M059J (cell line): ENCODE data around the gene HCN4. TPM values are rescaled to one million over a fixed set of nuclear protein-coding genes. Genes with fewer than 3 reads are reported as not detected.
A peak's percentile ranks its signal among the peaks of the same experiment; 100 is the strongest.
"Not testable (repeated sequence)": the region's sequence is repeated elsewhere in the genome, so short reads cannot be mapped to it uniquely, and the experiment has no call there.

ENCODE experiments used
- DNase-seq: peaks from one replicate; pipeline ENCODE4 v3.0.0-alpha.2; 2012; ENCODE audit warnings: low read depth
- total RNA-seq: library from RNA; depleted of rRNA; stranded (reverse); fragments of >200 nt; shearing (Covaris generic); gene quantifications from 2 replicates; pipeline ENCODE4 v1.2.3, GENCODE V29; 2014

HCN4 gene
- total RNA-seq, 1 experiment from 2014 or later = 0.17 TPM

DNA sequence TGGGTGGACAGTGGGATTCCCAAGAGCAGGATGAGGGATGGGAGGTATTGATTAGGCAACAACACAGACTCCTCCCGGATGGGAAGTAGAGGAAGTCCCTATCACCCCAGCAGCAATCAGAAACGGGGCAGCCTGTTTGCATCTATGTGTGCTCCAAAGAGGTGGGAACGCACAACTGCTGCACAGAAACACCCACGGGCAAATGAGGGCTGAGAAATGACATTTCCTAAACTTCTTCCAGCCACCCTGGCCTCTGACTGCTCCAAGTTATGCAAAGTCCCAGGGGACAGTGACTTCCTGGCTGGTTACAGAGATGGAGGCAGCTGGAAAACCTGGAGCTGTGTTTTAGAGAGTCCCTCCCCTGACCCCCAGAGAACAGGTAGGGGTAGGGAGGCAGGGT lies 42.6 kb downstream of the HCN4 start:
- DNase-seq = no peak

DNA sequence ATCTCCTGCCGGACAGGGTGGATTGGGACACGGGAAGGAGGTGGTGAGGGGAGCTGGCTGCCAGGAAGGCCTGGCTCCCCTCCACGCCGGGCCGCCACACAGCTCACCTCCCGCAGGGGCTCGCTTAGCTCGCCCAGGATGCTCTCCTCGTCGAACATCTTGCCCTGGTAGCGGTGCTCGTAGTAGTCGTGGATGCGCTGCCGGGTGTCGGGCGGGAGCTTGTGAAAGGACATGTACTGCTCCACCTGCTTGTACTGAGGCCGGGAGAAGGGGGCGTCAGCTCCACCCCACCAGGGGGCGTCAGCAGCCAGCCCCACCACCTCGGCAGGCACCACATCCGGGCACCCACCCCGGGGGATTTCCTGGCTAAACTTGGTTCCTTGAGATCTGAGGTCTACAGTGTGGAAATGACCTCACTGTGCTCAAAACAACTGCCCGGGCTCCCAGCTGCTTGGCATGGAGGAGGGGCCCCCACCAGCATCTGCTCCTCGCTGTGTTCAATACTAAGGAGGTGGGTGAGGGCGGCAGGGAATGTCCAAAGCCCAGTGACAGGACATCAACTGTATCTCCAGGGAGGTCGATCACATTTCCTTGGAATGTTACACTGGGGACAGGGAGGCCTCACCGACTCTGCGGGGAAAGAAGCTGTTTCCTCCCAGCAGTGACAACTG lies 43.4 kb downstream of the HCN4 start:
- DNase-seq = peak; percentile 24

- DNase-seq = peak; percentile 13
These were observed 44.1 kb downstream of the HCN4 start for GRCh38 chr15:73324496-73325170.

- no peak for DNase-seq
These were observed 44.8 kb downstream of the HCN4 start for GRCh38 chr15:73323956-73324355.

DNA sequence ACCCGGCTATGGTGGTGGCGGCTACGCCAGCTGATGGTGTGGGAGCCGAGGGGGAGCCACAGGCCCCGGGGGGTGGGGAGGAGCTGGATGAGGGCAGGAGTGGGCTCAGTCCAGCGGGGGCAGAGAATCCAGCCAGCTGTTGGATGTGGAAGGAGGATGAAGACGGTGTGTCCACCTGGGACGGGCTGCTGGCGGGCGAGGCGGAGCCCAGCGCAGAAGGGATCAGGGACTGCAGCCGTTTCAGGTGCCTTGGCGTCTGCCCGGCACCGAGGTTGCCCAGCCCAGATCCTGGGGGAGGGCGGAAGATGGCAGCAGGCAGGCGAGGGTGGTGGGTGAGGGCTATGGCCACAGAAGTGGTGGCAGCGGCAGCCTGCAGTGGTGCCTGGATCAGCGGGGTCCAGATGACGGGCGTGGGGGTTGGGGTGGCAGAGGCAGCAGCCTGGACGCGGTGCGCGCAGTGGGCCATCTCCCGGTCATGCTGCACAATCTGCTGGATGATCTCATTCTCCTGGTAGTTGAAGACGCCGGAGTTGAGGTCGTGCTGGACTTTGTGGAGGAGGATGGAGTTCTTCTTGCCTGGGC lies 45.3 kb downstream of the HCN4 start:
- no peak for DNase-seq

GRCh38 chr15:73322665-73323373 lies 45.9 kb downstream of the HCN4 start:
- peak; percentile 9 for DNase-seq

DNA sequence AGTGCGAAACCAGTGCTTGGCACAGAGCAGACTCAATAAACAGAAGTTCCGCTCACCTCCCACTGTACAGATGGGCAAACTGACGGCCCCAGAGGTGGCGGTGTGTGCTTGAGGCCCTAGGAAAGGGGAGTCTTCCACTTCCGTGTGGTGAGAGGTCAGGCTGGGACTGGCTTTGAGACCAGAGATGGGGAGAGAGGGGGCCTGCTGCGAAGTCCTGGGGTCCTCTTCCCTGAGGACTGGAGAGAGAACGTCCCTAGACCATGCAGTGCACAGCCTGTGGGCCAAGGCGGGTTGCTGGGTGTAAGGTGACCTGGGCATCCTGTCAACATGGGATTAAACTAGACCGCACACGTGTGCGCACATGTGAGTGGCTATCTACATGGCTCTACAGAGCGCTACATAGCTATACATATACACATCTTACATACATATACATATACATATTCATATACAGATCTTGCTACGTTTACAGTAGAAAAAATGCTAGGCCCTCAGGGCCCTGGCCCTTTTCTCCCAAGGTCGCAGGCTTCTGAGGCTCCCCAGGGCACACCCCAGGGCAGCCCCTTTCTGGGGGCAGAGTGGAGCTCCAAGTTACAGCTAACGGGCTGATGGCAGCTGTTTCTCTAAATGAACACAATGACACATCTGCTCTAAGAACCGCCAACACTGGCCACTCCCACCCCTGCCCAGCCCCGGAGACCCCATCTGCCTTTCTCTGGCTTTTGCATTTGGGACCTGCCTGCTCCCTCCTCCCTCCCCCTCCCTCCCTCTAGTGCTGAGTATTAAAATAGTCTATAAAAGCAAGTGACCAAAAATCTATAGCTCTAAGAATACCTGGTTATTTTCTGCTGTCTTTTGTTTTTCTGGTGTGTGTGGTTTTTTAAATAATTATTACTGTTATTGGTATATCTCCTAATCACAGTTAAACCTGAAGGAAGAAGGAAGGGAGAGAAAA lies 47.0 kb downstream of the HCN4 start:
- DNase-seq = no peak

GRCh38 chr15:73320619-73321180 lies 48.1 kb downstream of the HCN4 start:
- no peak for DNase-seq

DNA sequence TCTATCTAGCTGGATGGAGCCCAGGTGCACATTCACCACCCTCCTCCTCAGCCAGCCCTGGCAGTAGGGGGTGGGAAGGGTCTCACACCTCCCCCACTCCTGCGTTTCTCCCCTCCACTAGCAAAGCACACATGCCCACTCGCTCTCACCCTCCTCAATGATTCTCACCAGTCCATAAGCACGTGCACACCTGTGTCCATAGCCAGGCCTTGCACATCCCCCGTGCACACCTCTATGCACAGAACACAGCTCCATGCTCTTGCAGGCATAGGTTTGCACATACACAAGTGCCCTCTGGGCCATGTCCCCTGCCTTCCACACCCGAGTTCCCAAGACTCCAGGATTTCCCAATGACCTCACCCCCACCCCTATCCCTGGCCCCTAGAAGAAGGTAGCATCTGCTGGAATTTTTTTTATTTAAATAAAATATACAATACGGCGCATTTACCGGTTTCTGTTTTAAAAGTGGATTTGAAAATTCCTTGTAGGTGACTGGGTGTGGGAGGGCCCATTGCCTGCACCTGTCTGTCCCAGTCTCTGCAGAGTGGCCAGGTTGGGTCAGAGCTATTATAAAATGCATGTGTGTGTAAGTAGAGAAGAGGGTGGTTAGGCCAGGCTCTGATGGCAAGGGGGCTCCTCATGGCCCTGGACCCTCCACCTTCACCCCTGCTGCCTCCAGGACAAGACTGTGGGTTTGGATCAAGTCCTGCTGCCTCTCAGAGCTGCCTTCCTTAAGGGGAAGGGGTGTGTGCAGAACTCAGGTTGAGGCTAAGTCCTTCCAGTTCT lies 49.1 kb downstream of the HCN4 start:
- DNase-seq = no peak

- no peak for DNase-seq
These were observed 50.1 kb downstream of the HCN4 start for GRCh38 chr15:73318463-73319351.

- peak; percentile 12 for DNase-seq
These were observed 50.9 kb downstream of the HCN4 start for GRCh38 chr15:73317651-73318462.

DNA sequence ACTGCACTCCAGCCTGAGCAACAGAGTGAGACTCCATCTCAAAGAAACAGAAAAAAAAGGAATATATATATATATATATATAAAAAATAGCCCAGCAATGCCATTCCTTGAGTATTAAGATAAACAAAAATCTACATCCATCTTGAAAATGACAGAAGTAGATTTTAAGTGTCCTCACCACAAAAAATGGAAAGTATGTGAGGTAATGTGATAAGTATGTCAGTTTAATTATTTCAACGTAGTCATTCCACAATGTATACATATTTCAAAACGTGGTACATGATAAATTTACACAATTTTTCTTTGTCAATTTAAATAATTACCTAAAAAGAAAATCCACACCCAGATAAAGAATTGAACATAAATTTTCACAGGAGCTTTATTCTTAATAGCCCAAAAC lies 54.9 kb downstream of the HCN4 start:
- no peak for DNase-seq

- no peak for DNase-seq
These were observed 60.5 kb downstream of the HCN4 start for GRCh38 chr15:73308305-73308704.

GRCh38 chr15:73305331-73306211 lies 63.2 kb downstream of the HCN4 start:
- peak; percentile 67 for DNase-seq

GRCh38 chr15:73303636-73304035 lies 65.1 kb downstream of the HCN4 start:
- DNase-seq = no peak

- DNase-seq = not testable (repeated sequence)
These were observed 68.5 kb downstream of the HCN4 start for GRCh38 chr15:73300286-73300685.

DNA sequence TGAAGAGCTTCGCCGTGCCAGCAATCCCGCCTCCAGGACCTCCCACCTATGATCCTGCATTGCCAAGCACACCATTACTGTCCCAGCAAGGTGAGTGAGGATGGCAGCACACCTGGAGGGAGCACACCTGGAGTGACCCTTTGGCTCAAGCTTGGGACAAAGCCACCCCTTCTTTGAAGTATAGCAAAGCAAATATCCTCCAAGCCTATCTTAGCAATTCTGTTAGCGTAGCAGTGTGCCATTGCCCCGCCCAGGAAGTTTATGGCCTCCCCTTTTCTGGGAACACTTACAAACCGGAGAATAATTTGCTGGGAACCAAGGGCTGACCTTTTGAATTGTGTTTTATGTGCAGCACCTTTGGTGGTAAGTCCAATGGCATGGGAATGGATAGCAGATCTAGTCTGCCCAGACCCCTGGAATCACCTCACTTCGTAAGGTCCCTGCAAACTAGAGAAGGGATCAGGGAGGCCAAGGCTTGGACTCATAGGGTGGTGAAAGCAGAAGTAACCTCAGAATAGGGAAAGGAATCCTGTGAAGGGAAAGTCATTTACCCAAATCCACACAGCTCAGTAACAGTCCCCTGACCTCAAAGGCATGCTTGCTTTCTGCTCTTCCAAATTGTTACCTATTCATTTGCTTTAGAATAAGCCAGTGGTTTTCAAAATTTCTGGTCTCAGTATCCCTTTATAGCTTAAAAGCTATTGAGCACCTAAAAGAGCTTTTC lies 70.1 kb downstream of the HCN4 start:
- DNase-seq = no peak
